Measurements from ENCODE around the gene ELOVL5.

DNA sequence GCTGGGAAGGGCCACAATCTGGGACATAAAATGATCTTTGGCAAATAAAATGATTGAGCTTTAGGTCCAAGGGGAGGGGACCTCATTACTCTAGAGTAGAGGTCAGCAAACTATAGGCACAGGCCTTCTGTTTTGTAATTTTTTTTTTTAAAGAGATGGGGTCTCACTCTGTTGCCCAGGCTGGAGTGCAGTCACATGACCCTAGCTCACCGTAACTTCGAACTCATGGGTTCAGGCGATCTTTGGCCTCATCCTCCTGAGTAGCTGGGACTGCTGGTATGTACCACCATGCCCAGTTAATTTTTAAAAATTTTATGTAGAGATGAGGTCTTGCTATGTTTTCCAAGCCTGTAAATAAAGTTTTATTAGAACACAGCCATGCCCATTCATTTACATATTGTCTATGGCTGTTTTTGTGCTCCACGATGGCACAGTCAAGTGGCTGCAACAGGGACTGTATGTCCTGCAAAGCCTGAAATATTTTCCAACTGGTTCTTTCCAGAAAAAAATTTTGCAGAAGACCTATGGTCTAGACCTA is 82.1 kb downstream of the ELOVL5 start:
- TF ChIP-seq, protein P1, sequence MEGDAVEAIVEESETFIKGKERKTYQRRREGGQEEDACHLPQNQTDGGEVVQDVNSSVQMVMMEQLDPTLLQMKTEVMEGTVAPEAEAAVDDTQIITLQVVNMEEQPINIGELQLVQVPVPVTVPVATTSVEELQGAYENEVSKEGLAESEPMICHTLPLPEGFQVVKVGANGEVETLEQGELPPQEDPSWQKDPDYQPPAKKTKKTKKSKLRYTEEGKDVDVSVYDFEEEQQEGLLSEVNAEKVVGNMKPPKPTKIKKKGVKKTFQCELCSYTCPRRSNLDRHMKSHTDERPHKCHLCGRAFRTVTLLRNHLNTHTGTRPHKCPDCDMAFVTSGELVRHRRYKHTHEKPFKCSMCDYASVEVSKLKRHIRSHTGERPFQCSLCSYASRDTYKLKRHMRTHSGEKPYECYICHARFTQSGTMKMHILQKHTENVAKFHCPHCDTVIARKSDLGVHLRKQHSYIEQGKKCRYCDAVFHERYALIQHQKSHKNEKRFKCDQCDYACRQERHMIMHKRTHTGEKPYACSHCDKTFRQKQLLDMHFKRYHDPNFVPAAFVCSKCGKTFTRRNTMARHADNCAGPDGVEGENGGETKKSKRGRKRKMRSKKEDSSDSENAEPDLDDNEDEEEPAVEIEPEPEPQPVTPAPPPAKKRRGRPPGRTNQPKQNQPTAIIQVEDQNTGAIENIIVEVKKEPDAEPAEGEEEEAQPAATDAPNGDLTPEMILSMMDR (IDR thresholded peaks at IDR 0.05; ENCODE audit: poor library complexity, severe bottlenecking), result no peak
- no peak for TF ChIP-seq EP300 (conservative IDR thresholded peaks at IDR 0.05; ENCODE audit: poor library complexity, severe bottlenecking)
- TF ChIP-seq SMC3 (conservative IDR thresholded peaks at IDR 0.05; ENCODE audit: poor library complexity), result no peak
- no peak for TF ChIP-seq EZH2 (IDR thresholded peaks at IDR 0.05; ENCODE audit: borderline replicate concordance, insufficient read depth, low read length, poor library complexity, severe bottlenecking)
- TF ChIP-seq POLR2AphosphoS5 (IDR thresholded peaks at IDR 0.05), result no peak
- TF ChIP-seq, protein P2, sequence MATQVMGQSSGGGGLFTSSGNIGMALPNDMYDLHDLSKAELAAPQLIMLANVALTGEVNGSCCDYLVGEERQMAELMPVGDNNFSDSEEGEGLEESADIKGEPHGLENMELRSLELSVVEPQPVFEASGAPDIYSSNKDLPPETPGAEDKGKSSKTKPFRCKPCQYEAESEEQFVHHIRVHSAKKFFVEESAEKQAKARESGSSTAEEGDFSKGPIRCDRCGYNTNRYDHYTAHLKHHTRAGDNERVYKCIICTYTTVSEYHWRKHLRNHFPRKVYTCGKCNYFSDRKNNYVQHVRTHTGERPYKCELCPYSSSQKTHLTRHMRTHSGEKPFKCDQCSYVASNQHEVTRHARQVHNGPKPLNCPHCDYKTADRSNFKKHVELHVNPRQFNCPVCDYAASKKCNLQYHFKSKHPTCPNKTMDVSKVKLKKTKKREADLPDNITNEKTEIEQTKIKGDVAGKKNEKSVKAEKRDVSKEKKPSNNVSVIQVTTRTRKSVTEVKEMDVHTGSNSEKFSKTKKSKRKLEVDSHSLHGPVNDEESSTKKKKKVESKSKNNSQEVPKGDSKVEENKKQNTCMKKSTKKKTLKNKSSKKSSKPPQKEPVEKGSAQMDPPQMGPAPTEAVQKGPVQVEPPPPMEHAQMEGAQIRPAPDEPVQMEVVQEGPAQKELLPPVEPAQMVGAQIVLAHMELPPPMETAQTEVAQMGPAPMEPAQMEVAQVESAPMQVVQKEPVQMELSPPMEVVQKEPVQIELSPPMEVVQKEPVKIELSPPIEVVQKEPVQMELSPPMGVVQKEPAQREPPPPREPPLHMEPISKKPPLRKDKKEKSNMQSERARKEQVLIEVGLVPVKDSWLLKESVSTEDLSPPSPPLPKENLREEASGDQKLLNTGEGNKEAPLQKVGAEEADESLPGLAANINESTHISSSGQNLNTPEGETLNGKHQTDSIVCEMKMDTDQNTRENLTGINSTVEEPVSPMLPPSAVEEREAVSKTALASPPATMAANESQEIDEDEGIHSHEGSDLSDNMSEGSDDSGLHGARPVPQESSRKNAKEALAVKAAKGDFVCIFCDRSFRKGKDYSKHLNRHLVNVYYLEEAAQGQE (IDR thresholded peaks at IDR 0.05; ENCODE audit: borderline replicate concordance), result no peak
- no peak for TF ChIP-seq RAD21 (conservative IDR thresholded peaks at IDR 0.05)
- TF ChIP-seq TAF1 (IDR thresholded peaks at IDR 0.05; ENCODE audit: low read depth), result no peak

Data from neural cell (in vitro differentiated cells).